Measurements from ENCODE around the gene DLGAP4.
"Not testable (repeated sequence)": the region's sequence is repeated elsewhere in the genome, so short reads cannot be mapped to it uniquely, and the experiment has no call there.

Gene DLGAP4

DNA sequence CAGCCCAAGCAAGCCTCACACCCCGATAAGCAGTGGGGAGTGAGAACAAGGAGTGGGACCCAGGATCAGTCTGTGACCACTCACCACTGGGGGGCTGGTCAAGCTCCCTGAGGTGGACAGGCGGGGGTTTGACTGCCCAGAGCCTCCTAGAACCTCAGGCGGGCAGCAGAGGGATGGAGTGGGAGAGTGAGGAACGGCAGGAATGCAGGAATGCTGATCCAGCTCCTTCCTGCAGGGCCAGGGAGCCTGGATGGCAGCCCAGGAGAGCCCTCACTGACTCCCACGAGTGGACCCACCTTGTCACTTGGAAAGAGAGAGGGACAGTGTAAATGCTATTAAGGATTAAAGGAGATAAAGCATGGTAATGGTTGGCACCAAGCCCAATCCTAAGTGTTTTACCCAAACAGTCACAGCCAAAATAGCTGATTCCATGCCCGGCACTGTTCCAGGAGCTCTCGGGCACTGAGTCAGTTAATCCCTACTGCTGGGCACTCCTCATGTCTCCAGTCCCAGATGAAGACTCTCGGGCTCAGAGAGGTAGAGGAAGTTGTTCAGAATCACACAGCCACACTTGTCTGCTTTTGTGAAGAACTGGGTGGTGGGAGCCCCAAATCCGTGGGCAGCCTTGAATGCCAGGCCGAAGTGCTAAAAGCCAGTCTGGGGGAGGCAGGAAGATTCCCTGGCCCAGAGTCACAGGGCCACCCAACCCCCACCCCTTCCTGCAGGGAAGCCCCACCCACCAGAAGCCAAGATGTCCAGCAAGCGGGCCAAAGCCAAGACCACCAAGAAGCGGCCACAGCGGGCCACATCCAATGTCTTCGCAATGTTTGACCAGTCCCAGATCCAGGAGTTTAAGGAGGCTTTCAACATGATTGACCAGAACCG, 238.2 kb downstream of the DLGAP4 start:
- no peak for DNase-seq

GRCh38 chr20:36546111-36546736, 240.1 kb downstream of the DLGAP4 start:
- DNase-seq = no peak

- DNase-seq = no peak
Measured at GRCh38 chr20:36547186-36548005, 241.3 kb downstream of the DLGAP4 start.

- no peak for DNase-seq
Measured at GRCh38 chr20:36548006-36548315, 241.8 kb downstream of the DLGAP4 start.

DNA sequence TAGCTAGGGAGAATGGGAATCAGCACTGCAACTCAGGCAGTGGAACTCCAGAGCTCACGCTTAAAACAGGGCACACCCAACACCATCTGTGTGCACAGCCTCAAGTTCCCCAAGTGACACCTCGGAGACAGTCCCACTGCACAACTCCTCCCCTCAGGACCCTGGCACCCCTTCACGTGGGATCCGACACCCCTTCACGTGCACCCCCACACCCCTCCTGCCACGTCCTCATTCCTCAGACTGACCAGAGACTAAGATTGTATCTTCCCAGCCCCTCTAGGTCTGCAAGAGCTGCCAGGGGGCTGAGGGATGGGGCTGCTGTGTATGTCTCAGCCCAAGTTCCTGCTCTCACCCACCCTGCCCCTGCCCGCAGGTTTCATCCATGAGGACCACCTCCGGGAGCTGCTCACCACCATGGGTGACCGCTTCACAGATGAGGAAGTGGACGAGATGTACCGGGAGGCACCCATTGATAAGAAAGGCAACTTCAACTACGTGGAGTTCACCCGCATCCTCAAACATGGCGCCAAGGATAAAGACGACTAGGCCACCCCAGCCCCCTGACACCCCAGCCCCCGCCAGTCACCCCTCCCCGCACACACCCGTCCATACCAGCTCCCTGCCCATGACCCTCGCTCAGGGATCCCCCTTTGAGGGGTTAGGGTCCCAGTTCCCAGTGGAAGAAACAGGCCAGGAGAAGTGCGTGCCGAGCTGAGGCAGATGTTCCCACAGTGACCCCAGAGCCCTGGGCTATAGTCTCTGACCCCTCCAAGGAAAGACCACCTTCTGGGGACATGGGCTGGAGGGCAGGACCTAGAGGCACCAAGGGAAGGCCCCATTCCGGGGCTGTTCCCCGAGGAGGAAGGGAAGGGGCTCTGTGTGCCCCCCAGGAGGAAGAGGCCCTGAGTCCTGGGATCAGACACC, 242.8 kb downstream of the DLGAP4 start:
- DNase-seq = no peak

- DNase-seq = no peak
Measured at GRCh38 chr20:36549628-36549941, 243.4 kb downstream of the DLGAP4 start.

- no peak for DNase-seq
Measured at GRCh38 chr20:36549942-36550789, 244.0 kb downstream of the DLGAP4 start.

- DNase-seq = no peak
Measured at GRCh38 chr20:36550790-36551299, 244.7 kb downstream of the DLGAP4 start.

DNA sequence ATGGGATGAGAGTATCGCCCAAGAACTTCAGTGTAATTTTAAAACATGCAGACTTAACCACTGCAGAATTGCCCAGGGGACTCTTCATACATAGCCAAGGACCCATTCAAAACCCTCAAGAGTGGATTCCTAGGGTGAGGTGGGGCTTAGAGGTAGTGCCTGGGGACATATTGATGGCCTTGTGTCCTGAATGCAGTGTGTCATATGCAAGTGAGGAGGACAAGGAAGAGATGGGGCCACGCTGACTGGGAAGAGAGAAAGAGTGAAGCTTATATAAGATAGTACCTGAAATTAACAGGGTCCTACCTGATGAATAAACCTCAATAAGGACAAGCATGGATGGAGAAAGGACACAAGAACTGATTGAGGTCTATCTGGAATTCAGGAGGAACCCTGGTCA, 249.1 kb downstream of the DLGAP4 start:
- DNase-seq = no peak

DNA sequence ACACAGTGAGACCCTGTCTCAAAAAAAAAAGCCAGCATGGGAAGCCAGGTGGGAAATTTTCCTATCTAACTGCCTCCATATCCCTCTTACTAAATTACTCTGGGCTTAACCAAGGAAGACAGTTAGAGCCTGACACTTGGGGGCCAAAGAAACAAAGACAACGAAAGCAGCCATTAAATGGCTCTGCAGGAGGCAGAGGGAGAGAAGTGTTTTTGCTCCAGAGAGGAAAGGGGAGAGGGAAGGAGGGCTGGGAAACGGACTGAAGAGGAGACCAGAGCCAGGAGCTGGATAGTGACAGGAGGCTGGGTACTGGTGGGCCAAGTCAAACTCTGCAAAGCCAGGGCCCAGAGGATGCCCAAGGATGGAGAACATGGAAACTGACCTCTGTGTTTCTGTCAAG, 256.6 kb downstream of the DLGAP4 start:
- no peak for DNase-seq

DNA sequence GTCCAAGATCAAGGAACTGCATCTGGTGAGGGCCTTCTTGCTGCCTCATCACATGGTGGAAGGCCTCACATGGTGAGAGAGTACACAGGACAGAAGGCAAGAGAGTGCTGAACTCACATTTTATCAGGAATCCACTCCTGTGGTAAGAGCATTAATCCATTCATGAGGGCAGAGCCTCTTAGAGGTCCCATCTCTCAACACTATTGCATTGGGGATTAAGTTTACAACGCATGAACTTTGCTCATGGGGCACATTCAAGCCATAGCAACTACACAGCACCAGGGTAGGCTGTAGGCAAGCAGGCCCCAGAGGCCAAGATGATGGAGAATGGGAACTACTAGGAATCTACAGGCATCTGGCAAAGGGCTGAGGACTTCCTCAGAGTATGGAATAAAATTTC, 257.2 kb downstream of the DLGAP4 start:
- no peak for DNase-seq

DNA sequence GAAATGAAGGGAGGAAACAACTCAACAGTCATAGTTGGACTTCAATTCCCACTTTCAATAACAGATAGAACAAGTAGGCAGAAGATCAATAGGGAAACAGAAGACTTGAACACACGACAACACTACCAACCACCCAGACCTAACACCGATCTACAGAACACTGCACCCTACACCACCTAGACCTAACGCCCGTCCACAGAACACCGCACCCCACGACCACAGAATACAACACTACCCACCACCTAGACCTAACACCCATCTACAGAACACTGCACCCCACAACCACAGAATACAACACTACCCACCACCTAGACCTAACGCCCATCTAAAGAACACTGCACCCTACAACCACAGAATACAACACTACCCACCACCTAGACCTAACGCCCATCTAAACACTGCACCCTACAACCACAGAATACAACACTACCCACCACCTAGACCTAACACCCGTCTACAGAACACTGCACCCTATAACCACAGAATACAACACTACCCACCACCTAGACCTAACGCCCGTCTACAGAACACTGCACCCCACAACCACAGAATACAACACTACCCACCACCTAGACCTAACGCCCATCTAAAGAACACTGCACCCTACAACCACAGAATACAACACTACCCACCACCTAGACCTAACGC, 258.1 kb downstream of the DLGAP4 start:
- not testable (repeated sequence) for DNase-seq

GRCh38 chr20:36564726-36565121, 258.6 kb downstream of the DLGAP4 start:
- not testable (repeated sequence) for DNase-seq

- DNase-seq = no peak
Measured at GRCh38 chr20:36565520-36565919, 259.4 kb downstream of the DLGAP4 start.

DNA sequence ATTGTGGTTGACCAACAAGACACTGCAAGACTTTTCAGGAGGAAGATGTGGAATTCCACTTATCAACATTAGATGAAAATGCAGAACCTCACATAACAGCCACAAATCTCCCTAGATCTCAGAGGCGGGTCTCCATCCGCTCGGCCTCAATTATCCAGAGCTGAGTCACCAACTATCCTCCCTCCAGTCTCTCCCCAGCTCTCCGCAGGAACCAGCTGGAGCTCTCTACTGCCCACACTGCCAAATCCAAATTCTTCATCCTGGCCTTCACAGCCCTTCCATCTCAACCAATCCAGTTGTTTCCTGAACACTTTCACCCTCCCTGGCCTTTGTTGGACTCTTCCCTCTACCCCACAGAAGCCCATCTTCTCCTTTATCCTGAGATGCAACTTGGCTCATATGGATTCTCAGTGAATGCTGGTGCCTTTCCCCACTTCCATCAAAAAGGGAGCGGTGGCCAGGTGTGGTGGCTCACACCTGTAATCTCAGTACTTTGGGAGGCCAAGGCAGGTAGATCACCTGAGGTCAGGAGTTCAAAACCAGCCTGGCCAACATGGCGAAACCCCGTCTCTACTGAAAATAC, 263.8 kb downstream of the DLGAP4 start:
- DNase-seq = no peak

- no peak for DNase-seq
Measured at GRCh38 chr20:36571564-36572504, 265.7 kb downstream of the DLGAP4 start.

DNA sequence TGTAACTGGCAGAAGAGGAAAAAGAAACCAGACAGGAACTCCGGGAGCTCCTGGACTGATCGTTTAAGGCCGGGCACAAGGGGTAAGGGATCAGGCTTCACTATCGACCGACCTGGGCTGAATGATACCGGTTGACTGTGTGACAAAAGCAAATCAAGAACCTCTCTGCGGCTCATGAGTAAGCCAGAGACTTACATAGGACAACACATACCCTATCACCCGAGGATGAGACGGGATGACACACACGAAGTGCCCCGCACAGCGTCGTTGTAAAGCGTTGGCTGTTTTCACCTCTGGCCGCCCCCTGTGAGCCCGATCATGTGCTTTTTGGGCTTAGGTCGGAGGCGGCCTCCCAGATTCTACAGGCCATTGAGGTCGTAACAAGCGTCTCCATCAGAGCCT, 266.6 kb downstream of the DLGAP4 start:
- DNase-seq = no peak

DNA sequence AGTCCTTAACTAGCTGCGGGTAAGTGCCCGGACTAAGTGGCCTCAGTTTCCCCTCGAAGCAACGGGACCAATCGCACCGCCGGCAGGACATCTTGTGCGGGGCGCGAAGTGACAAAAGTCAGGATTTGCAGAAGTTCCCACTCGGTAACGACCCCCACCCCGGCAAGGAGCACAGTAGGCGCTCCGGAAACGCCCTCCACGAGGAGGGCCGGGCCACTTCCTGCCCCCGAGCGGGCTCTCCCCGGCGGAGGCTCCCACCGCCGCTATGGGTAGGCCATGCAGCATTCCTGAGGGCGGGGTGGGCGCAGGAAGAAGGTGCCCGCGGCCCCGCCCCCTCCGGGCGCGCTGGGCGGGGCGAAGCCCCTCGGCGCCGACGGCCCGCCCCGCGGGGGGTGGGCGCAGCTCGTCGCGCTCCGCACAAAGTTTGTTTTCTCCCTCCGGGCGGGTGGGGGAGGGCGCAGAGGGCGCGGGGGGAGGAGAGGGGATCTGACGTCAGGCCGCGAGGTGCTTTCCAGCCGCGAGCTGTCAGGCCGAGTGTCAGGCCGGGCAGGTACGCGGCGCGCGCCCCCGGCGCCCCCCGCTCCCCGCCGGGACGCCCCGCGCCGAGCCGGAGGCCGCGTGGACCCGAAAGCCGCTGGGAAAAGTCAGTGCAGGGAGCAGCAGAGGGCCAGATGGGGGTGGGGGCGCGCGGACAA, 267.1 kb downstream of the DLGAP4 start, which contains the start of gene TGIF2:
TSS of gene TGIF2 (plus strand) at position 495 of the 695 bp plus-strand sequence. CDS start 5,178 bp downstream, outside the sequence.
- no peak for DNase-seq
